Psoas muscle (tissue), 8 donors: ENCODE results near the gene AXIN2. TPM values are rescaled to one million over a fixed set of nuclear protein-coding genes. Genes with fewer than 3 reads are reported as not detected.

Source experiments
- ATAC-seq, 4 donors: fragments of 200-7000 bp; cut with Tn5 transposase; one replicate each; pipeline ENCODE4 v1.9.1; 2020; ENCODE audit warnings: moderate library complexity in 3 of 4, mild to moderate bottlenecking in 2 of 4
- DNase-seq, 2 donors: peaks; one replicate each; pipeline ENCODE4 v3.0.0-alpha.2; 2020
- H3K27ac ChIP-seq: fragments of 200-600 bp; one replicate; pipeline ENCODE4 v1.8.0; 2022
- H3K27me3 ChIP-seq, 3 donors: fragments of 200-600 bp in 1 of 3; one replicate each; pipeline versions ENCODE4 v1.6.1 to v1.8.0; 2013 to 2022; ENCODE audit warnings: low read length in 2 of 3, mild to moderate bottlenecking in 2 of 3, moderate library complexity in 1 of 3; ENCODE audit not compliant: insufficient read depth in 3 of 3
- H3K36me3 ChIP-seq, 2 donors: fragments of 200-600 bp in 1 of 2; one replicate each; pipeline versions ENCODE4 v1.6.1 to v1.8.0; 2013 to 2022; ENCODE audit warnings: low read depth in 1 of 2, mild to moderate bottlenecking in 1 of 2, moderate library complexity in 1 of 2; ENCODE audit not compliant: insufficient read depth in 1 of 2
- H3K4me1 ChIP-seq: fragments of 200-600 bp; one replicate; pipeline ENCODE4 v1.8.0; 2022
- H3K4me3 ChIP-seq: fragments of 200-600 bp; one replicate; pipeline ENCODE4 v1.8.0; 2022; ENCODE audit warnings: mild to moderate bottlenecking
- H3K9me3 ChIP-seq: fragments of 200-600 bp; one replicate; pipeline ENCODE4 v1.8.0; 2022
- WGBS, 3 donors: extraction: QIAGEN DNeasy Blood & Tissue Kit; methylation state at CpG; one replicate each; pipeline versions ENCODE4 v1.1.6 to v1.1.7; 2013; 5-methylcytosine and 5-hydroxymethylcytosine counted together
- intact Hi-C, 2 donors: fragments of 100-400 bp; cut with DNase I; formaldehyde crosslinking; loops; one replicate each; pipeline versions ENCODE4 v1.11.0 to v1.14.2; 2022
- polyA plus RNA-seq, 3 donors: library from polyadenylated mRNA; stranded (reverse); fragments of 200-250 nt; gene quantifications; one replicate each; pipeline ENCODE4 v1.2.3, GENCODE V29; 2013
- total RNA-seq, 4 donors: library from RNA; stranded (reverse); fragmentation: NEBNext Ultra II Directional in 2 of 4; extraction: Animal tissue kit (Norgen Biotek cat#: 25700) in 2 of 4; gene quantifications; one replicate each; pipeline versions ENCODE4 v1.2.1 to v1.2.4, GENCODE V29; 2021 to 2023
- TF ChIP-seq, protein P1 (sequence below): fragments of 200-600 bp; IDR thresholded peaks from one replicate; pipeline ENCODE4 v1.8.0; 2022; ENCODE audit warnings: antibody characterized with exemption
- donor health status: healthy with polysubstance abuse.
- donor health status: DM: no; HTN: no; CAD: no; lungs with moderate emphysema.
- donor health status: Bipolar disorder and iron deficiency.
- donor health status: healthy.
- donor health status: DM: yes; HTN: yes; CAD: no.
- donor health status: DM: no; HTN: no; CAD: no.
- donor health status: DM: no; HTN: no; CAD: no.
- donor health status: DM: yes; HTN: yes; CAD: no.

AXIN2 gene
- total and polyA plus RNA-seq, 7 donors: 0.72 to 19.1 (median 8.0) TPM

DNA sequence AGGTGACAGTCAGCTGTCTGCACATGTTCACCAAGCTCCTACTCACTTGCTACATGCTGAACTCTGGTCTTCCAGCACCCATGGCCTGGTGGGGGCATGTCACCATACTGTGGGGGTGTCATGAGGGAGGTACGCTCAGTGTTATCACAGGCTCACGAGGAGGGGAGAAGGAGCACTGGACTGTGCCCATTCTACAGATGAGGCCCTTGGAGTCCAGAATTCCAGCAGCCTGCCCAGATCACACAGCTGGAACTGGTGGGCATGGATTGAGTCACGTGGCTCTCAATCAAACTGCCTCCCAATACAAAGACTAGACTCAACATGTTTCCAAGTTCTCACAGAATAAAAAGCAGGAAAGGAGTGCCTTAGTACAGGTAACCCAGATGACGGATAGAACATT, 10.7 kb downstream of the AXIN2 start:
- H3K4me3 ChIP-seq: no peak overlapping the region
- no peak for ATAC-seq
- intact Hi-C loops: no loop called here
- H3K27me3 ChIP-seq: no peaks in the 10 kb centered on the region
- TF ChIP-seq, protein P1, sequence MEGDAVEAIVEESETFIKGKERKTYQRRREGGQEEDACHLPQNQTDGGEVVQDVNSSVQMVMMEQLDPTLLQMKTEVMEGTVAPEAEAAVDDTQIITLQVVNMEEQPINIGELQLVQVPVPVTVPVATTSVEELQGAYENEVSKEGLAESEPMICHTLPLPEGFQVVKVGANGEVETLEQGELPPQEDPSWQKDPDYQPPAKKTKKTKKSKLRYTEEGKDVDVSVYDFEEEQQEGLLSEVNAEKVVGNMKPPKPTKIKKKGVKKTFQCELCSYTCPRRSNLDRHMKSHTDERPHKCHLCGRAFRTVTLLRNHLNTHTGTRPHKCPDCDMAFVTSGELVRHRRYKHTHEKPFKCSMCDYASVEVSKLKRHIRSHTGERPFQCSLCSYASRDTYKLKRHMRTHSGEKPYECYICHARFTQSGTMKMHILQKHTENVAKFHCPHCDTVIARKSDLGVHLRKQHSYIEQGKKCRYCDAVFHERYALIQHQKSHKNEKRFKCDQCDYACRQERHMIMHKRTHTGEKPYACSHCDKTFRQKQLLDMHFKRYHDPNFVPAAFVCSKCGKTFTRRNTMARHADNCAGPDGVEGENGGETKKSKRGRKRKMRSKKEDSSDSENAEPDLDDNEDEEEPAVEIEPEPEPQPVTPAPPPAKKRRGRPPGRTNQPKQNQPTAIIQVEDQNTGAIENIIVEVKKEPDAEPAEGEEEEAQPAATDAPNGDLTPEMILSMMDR: no peak
- H3K36me3 ChIP-seq: peaks cover 0 to 16% of the 10 kb centered on the region in 2 donors
- no peaks in the 10 kb centered on the region for H3K9me3 ChIP-seq
- DNase-seq: peak in 1 of 2 donors; percentile 13
- 95 to 98% (median 95%) methylated on average over 4 of the region's 4 CpGs for WGBS, 3 donors
- peaks cover 74% of the 10 kb centered on the region for H3K4me1 ChIP-seq
- H3K27ac ChIP-seq: no peak overlapping the region

DNA sequence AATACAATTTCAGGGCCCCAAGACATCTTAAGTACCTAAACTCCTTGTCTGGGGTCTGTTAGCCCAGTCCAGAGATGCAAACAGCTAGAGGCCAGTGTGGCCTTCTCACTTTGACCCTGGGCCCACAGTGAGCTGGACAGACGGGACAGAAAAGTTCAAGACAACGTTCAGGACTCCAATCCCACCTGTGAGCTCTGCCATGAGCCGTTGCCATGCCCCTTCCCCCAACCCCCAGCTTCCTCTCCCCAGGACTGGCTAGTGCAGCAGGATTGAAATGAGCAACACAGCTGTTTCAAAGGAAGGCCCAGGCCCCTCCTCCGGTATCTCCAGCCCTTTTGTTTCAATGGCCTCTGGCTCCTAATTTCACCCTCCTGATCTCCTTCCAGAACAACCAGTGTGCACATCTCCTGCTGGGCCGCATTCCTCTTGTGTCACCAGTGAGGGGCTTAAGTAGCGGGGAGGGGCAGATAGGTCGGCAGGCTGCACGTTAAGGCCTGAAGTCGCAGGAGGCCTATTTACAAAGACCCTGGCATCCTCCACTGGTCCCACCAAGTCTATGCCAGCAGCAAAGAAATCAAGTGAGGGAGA, 11.3 kb downstream of the AXIN2 start:
- no peak for ATAC-seq
- H3K4me1 ChIP-seq: peaks cover 80% of the 10 kb centered on the region
- H3K4me3 ChIP-seq: no peak overlapping the region
- TF ChIP-seq, protein P1: no peak
- 45 to 60% (median 53%) methylated on average over 9 of the region's 9 CpGs for WGBS, 3 donors
- H3K27me3 ChIP-seq: no peaks in the 10 kb centered on the region
- H3K27ac ChIP-seq: no peak overlapping the region
- no peaks in the 10 kb centered on the region for H3K9me3 ChIP-seq
- DNase-seq: peak in 1 of 2 donors; percentile 32
- H3K36me3 ChIP-seq: peaks cover 0 to 16% of the 10 kb centered on the region in 2 donors
- intact Hi-C loops: no loop called here

DNA sequence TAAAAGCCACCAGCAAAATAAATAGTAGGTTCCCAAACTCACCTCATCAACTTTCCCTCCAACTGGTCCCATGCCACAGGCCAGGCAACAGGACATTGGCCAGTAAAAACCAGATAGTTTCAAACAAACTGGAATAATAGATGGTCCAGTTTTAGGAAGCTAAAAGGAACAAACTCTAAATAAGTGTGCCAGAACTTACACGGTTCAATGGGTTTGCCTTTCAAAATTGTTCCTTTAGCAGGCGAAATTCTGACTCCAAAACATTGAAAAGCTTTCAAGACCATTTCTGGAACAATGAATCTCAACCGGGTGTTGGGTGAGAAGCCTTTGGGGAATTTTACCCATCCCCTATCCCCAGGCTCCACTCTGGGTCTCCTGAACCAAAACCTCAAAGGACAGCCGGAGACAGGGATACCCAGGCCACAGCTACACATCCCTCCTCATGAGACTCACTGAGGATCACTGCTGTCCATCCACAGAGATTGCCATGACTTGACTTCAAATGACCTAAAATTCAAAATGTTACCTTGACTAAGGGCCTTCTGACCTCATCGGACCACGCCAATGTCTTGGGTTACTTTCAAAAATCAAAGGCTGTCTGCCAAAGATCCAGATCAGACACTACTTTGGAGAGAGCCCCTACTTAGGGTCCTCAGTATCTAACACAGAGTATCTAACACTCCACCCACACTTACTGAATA, 13.0 kb downstream of the AXIN2 start:
- TF ChIP-seq, protein P1: no peak
- Histone ChIP-seq H3K9me3 (no peaks in the 10 kb centered on the region), H3K4me3 (no peak overlapping the region), H3K27ac (peak overlapping the region; percentile 92), H3K27me3 (no peaks in the 10 kb centered on the region), H3K4me1 (peaks cover 78% of the 10 kb centered on the region), H3K36me3 (peaks cover 0 to 16% of the 10 kb centered on the region in 2 donors)
- no peak for DNase-seq
- no peak for ATAC-seq
- 84 to 86% (median 84%) methylated on average over 6 of the region's 6 CpGs for WGBS, 3 donors
- intact Hi-C loops: no loop called here

DNA sequence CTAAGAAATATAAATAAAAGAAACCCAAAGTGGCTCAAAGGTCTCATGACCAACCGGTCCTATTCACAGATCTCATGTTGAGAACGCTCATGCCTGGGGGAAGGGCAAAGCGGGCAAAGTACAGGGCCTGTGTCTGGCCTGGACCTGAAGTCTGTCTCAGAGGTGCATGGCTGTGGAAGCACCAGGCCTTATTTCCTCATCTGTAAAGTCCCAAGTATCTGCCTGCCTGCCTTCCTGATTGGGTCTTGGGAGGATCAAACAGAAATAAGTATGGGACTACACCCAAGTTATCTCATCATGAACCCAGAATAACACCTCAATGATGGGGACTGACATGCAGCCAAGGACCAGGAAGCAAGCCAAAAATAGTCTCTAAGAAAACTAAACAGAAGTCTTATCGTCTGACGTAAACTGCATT, 14.2 kb downstream of the AXIN2 start:
- H3K27me3 ChIP-seq: no peaks in the 10 kb centered on the region
- intact Hi-C loops: no loop called here
- TF ChIP-seq, protein P1: no peak
- H3K9me3 ChIP-seq: no peaks in the 10 kb centered on the region
- WGBS, 3 donors: 18 to 35% (median 24%) methylated on average over 5 of the region's 5 CpGs
- H3K4me3 ChIP-seq: no peak overlapping the region
- ATAC-seq: peak; percentile 92 to 95 (median 94)
- H3K27ac ChIP-seq: peak overlapping the region; percentile 92
- peaks cover 0 to 16% of the 10 kb centered on the region in 2 donors for H3K36me3 ChIP-seq
- peaks cover 78% of the 10 kb centered on the region for H3K4me1 ChIP-seq
- peak; percentile 44 to 86 for DNase-seq
